ENCODE data around the gene TNFAIP3.
"Not testable (repeated sequence)": the region's sequence is repeated elsewhere in the genome, so short reads cannot be mapped to it uniquely, and the experiment has no call there.

The TNFAIP3 gene

GRCh38 chr6:137866914-137867684 lies at the start of gene TNFAIP3:
TSS of gene TNFAIP3 (plus strand) at chr6:137867259. CDS start at chr6:137871228, 3,969 bp downstream.
- peak; percentile 96 for DNase-seq

GRCh38 chr6:137818440-137818839 lies 48.6 kb upstream of the TNFAIP3 start:
- no peak for DNase-seq

- no peak for DNase-seq
Measured at GRCh38 chr6:137819740-137820139, 47.3 kb upstream of the TNFAIP3 start.

GRCh38 chr6:137820425-137820824 lies 46.6 kb upstream of the TNFAIP3 start:
- DNase-seq = no peak

- no peak for DNase-seq
Measured at GRCh38 chr6:137820952-137821351, 46.1 kb upstream of the TNFAIP3 start.

GRCh38 chr6:137821491-137821890 lies 45.6 kb upstream of the TNFAIP3 start:
- DNase-seq = no peak

- peak; percentile 87 for DNase-seq
Measured at GRCh38 chr6:137823826-137824555, 43.1 kb upstream of the TNFAIP3 start.

- no peak for DNase-seq
Measured at GRCh38 chr6:137824556-137824879, 42.5 kb upstream of the TNFAIP3 start.

GRCh38 chr6:137824896-137825295 lies 42.2 kb upstream of the TNFAIP3 start:
- no peak for DNase-seq

GRCh38 chr6:137827411-137827940 lies 39.6 kb upstream of the TNFAIP3 start:
- no peak for DNase-seq

GRCh38 chr6:137827977-137828810 lies 38.9 kb upstream of the TNFAIP3 start:
- no peak for DNase-seq

- DNase-seq = no peak
Measured at GRCh38 chr6:137829641-137830083, 37.4 kb upstream of the TNFAIP3 start.

GRCh38 chr6:137830511-137830911 lies 36.5 kb upstream of the TNFAIP3 start:
- no peak for DNase-seq

- no peak for DNase-seq
Measured at GRCh38 chr6:137832110-137832509, 34.9 kb upstream of the TNFAIP3 start.

GRCh38 chr6:137834508-137834907 lies 32.6 kb upstream of the TNFAIP3 start:
- no peak for DNase-seq

GRCh38 chr6:137836788-137837187 lies 30.3 kb upstream of the TNFAIP3 start:
- no peak for DNase-seq

GRCh38 chr6:137838090-137838489 lies 29.0 kb upstream of the TNFAIP3 start:
- DNase-seq = not testable (repeated sequence)

GRCh38 chr6:137838597-137838996 lies 28.5 kb upstream of the TNFAIP3 start:
- not testable (repeated sequence) for DNase-seq

- DNase-seq = no peak
Measured at GRCh38 chr6:137839076-137839475, 28.0 kb upstream of the TNFAIP3 start.

GRCh38 chr6:137840252-137840651 lies 26.8 kb upstream of the TNFAIP3 start:
- no peak for DNase-seq

GRCh38 chr6:137843211-137843610 lies 23.8 kb upstream of the TNFAIP3 start:
- no peak for DNase-seq

- DNase-seq = not testable (repeated sequence)
Measured at GRCh38 chr6:137844327-137844726, 22.7 kb upstream of the TNFAIP3 start.

- not testable (repeated sequence) for DNase-seq
Measured at GRCh38 chr6:137844773-137845172, 22.3 kb upstream of the TNFAIP3 start.

Measured in eye (tissue), 1 donor.